ENCODE measurements around the gene CIB4.

DNA sequence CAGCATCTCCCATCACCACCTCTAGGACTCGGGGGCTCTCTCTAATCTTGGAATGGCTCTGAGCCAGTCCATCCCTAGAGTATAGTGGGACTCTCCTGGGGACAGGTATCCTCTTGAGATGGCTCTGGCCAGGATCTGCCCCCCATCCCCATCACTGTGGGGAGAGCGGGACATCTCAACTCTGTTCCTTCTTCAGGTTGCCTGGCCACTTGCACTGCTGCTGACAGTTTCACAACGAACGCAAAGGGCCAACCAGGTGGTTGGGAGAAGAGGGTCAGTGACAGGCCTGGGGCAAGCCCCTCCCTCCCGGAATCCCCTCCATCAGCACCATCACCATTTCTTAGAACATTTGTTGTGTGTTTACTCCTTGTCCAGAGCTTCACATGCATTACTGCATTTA is 62.6 kb downstream of the CIB4 start:
- TF ChIP-seq REST (IDR thresholded peaks at IDR 0.05; ENCODE audit: insufficient read depth in 1 of 2, low read depth in 2 of 2, low read length in 2 of 2) (no peak), POLR2AphosphoS5 (IDR thresholded peaks at IDR 0.05; ENCODE audit: low read depth, low read length) (no peak)
